OCI-LY1 (cell line): ENCODE measurements around the gene RBM38.
A peak's percentile ranks its signal among the peaks of the same experiment; 100 is the strongest.

Experiments
- H2AFZ ChIP-seq: fragments of 200-600 bp; sonication (generic), shearing (Covaris generic); 2 replicates; pipeline ENCODE4 v1.6.0; 2014; ENCODE audit warnings: antibody characterized with exemption, mild to moderate bottlenecking, low read length
- H3F3A ChIP-seq: fragments of 200-600 bp; sonication (generic), shearing (Covaris generic); 2 replicates; pipeline ENCODE4 v1.6.0; 2014; ENCODE audit warnings: mild to moderate bottlenecking, antibody characterized with exemption, low read length, moderate library complexity; ENCODE audit not compliant: insufficient read depth
- H3K27ac ChIP-seq: fragments of 200-600 bp; sonication (generic); 2 replicates; pipeline ENCODE4 v1.5.1; 2014; ENCODE audit warnings: low read length, mixed run types, mild to moderate bottlenecking, low read depth; ENCODE audit not compliant: poor library complexity, severe bottlenecking
- H3K27me3 ChIP-seq: fragments of 200-600 bp; sonication (generic); 2 replicates; pipeline ENCODE4 v1.6.0; 2014; ENCODE audit warnings: antibody characterized with exemption, mild to moderate bottlenecking, low read length, moderate library complexity; ENCODE audit not compliant: insufficient read depth
- H3K36me3 ChIP-seq: fragments of 200-600 bp; sonication (generic); 2 replicates; pipeline ENCODE4 v1.6.1; 2014; ENCODE audit warnings: mild to moderate bottlenecking, antibody characterized with exemption, low read length, moderate library complexity, mixed read lengths; ENCODE audit not compliant: insufficient read depth
- H3K4me1 ChIP-seq: fragments of 200-600 bp; sonication (generic); 2 replicates; pipeline ENCODE4 v1.5.1; 2014; ENCODE audit warnings: mild to moderate bottlenecking, low read length, moderate library complexity; ENCODE audit not compliant: insufficient read depth, severe bottlenecking
- H3K4me2 ChIP-seq: fragments of 200-600 bp; sonication (generic), shearing (Covaris generic); 2 replicates; pipeline ENCODE4 v1.6.1; 2014; ENCODE audit warnings: low read length
- H3K4me3 ChIP-seq: fragments of 200-600 bp; sonication (generic); 2 replicates; pipeline ENCODE4 v1.5.1; 2014; ENCODE audit warnings: low read length, low read depth, mild to moderate bottlenecking, mixed read lengths; ENCODE audit not compliant: poor library complexity, severe bottlenecking
- H3K79me2 ChIP-seq: fragments of 200-600 bp; shearing (Covaris generic); 2 replicates; pipeline ENCODE4 v1.6.1; 2016; ENCODE audit warnings: mixed run types, low read length, mixed read lengths; ENCODE audit not compliant: insufficient read depth
- H3K9ac ChIP-seq: fragments of 200-600 bp; sonication (generic), shearing (Covaris generic); 2 replicates; pipeline ENCODE4 v1.6.1; 2014; ENCODE audit warnings: mild to moderate bottlenecking, low read length, mixed read lengths
- H3K9me2 ChIP-seq: fragments of 200-600 bp; sonication (generic), shearing (Covaris generic); 2 replicates; pipeline ENCODE4 v1.6.1; 2014; ENCODE audit warnings: low read depth, mild to moderate bottlenecking, low read length, mixed read lengths
- H3K9me3 ChIP-seq: fragments of 200-600 bp; shearing (Covaris generic); 2 replicates; pipeline ENCODE4 v1.6.1; 2014; ENCODE audit warnings: low read length, mixed read lengths
- H4K20me1 ChIP-seq: fragments of 200-600 bp; sonication (generic), shearing (Covaris generic); 2 replicates; pipeline ENCODE4 v1.6.0; 2016; ENCODE audit warnings: mild to moderate bottlenecking, low read length; ENCODE audit not compliant: insufficient read depth
- EZH2 ChIP-seq: fragments of 200-600 bp; sonication (generic), shearing (Covaris generic); IDR thresholded peaks from 2 replicates; pipeline ENCODE4 v1.8.0; 2017; ENCODE audit warnings: borderline replicate concordance, mixed run types, mild to moderate bottlenecking, antibody characterized with exemption, low read length, moderate library complexity, mixed read lengths
- TF ChIP-seq, protein P1 (sequence below): fragments of 200-600 bp; sonication (generic), shearing (Covaris generic); IDR thresholded peaks from 2 replicates; pipeline ENCODE4 v1.5.1; 2017; ENCODE audit warnings: mild to moderate bottlenecking, antibody characterized with exemption, low read length, moderate library complexity, mixed read lengths

The RBM38 gene

GRCh38 chr20:57396212-57396983 is 5.2 kb downstream of the RBM38 start:
- Histone ChIP-seq H4K20me1 (no peaks in the 10 kb centered on the region), H3K4me3 (peak overlapping the region; percentile 74), H3K9me2 (no peaks in the 10 kb centered on the region), H3K27ac (peak overlapping the region; percentile 97), H3K9me3 (no peaks in the 10 kb centered on the region), H3K27me3 (no peaks in the 10 kb centered on the region), H3K36me3 (peaks cover 90% of the 10 kb centered on the region), H3F3A (peaks cover 12% of the 10 kb centered on the region; the same call in 1 of the 2 replicates), H2AFZ (no peak overlapping the region), H3K79me2 (peaks cover 37% of the 10 kb centered on the region), H3K4me2 (peak overlapping the region; percentile 95), H3K4me1 (peaks cover 87% of the 10 kb centered on the region), H3K9ac (peak overlapping the region; percentile 84; the same call in 1 of the 2 replicates)
- TF ChIP-seq, protein P1, sequence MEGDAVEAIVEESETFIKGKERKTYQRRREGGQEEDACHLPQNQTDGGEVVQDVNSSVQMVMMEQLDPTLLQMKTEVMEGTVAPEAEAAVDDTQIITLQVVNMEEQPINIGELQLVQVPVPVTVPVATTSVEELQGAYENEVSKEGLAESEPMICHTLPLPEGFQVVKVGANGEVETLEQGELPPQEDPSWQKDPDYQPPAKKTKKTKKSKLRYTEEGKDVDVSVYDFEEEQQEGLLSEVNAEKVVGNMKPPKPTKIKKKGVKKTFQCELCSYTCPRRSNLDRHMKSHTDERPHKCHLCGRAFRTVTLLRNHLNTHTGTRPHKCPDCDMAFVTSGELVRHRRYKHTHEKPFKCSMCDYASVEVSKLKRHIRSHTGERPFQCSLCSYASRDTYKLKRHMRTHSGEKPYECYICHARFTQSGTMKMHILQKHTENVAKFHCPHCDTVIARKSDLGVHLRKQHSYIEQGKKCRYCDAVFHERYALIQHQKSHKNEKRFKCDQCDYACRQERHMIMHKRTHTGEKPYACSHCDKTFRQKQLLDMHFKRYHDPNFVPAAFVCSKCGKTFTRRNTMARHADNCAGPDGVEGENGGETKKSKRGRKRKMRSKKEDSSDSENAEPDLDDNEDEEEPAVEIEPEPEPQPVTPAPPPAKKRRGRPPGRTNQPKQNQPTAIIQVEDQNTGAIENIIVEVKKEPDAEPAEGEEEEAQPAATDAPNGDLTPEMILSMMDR = no peak
- TF ChIP-seq EZH2 = no peak

DNA sequence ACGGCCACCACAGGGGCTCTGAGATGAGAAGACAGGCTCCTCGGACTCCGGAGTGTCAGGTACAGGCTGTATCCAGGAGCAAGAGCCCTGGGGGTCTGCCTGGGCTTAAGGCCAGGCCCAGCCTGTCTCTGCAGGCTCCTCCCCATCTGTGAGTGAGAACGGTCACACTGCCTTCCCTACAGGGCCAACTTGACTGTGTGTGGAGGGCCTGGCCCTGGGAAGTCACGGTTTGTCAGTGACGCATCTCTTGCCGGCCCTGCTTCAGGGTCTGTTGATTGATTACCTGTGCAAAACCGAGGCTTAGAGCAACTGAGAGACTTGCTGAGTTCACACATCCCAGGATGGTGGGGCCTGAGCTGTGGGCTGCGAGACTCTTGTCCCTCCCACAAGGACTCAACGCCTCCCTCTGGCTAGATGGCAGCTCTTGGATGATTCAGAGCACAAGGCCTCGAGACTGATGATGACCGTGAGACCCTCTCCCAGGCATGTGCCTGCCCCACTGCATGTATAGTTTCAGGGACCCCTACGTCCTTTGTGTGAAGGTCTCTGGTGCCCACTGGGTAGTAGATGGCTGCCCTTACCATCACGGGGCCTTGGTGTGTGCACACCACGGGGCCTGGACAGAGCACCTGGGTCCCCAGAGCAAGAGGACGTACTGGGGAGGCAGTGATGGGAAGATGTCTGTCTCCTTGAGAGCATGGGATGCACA is 5.9 kb downstream of the RBM38 start:
- Histone ChIP-seq H3K27me3 (no peaks in the 10 kb centered on the region), H3K9me3 (no peaks in the 10 kb centered on the region), H4K20me1 (no peaks in the 10 kb centered on the region), H3K9ac (peak overlapping the region; percentile 84), H3K36me3 (peaks cover 95% of the 10 kb centered on the region), H3K4me2 (peak overlapping the region; percentile 95), H3K79me2 (peaks cover 34% of the 10 kb centered on the region), H3K27ac (peak overlapping the region; percentile 97), H3K4me3 (peak overlapping the region; percentile 74), H3K9me2 (no peaks in the 10 kb centered on the region), H3K4me1 (peaks cover 90% of the 10 kb centered on the region), H3F3A (peaks cover 12% of the 10 kb centered on the region; the same call in 1 of the 2 replicates), H2AFZ (no peak overlapping the region)
- no peak for TF ChIP-seq EZH2
- TF ChIP-seq, protein P1 = no peak

- Histone ChIP-seq H3K9me3 (no peaks in the 10 kb centered on the region), H4K20me1 (no peaks in the 10 kb centered on the region), H3K4me3 (peak overlapping the region; percentile 74), H3K27ac (peak overlapping the region; percentile 97), H3K9me2 (no peaks in the 10 kb centered on the region), H2AFZ (no peak overlapping the region), H3K27me3 (no peaks in the 10 kb centered on the region), H3K36me3 (peaks cover 95% of the 10 kb centered on the region), H3K9ac (peak overlapping the region; percentile 84), H3K4me1 (peaks cover 90% of the 10 kb centered on the region), H3K79me2 (peaks cover 29% of the 10 kb centered on the region), H3F3A (peaks cover 12% of the 10 kb centered on the region; the same call in 1 of the 2 replicates), H3K4me2 (peak overlapping the region; percentile 95)
- TF ChIP-seq, protein P1 = no peak
- no peak for TF ChIP-seq EZH2
Observed at GRCh38 chr20:57397693-57398108, 6.5 kb downstream of the RBM38 start.
